Pulmonary artery endothelial cell (primary cell): ENCODE data around the gene MLIP. TPM values are rescaled to one million over a fixed set of nuclear protein-coding genes. Genes with fewer than 3 reads are reported as not detected.
"Not testable (repeated sequence)": the region's sequence is repeated elsewhere in the genome, so short reads cannot be mapped to it uniquely, and the experiment has no call there.

Source experiments
- DNase-seq: peaks from one replicate; pipeline ENCODE4 v3.0.0-alpha.2; 2011; ENCODE audit warnings: low read depth, low spot score
- total RNA-seq: library from RNA; depleted of rRNA; stranded (reverse); fragments of >200 nt; gene quantifications from 2 replicates; pipeline ENCODE4 v1.2.3, GENCODE V29; 2014

Gene MLIP
- total RNA-seq, 1 donor from 2014 or later: 21.7 TPM

DNA sequence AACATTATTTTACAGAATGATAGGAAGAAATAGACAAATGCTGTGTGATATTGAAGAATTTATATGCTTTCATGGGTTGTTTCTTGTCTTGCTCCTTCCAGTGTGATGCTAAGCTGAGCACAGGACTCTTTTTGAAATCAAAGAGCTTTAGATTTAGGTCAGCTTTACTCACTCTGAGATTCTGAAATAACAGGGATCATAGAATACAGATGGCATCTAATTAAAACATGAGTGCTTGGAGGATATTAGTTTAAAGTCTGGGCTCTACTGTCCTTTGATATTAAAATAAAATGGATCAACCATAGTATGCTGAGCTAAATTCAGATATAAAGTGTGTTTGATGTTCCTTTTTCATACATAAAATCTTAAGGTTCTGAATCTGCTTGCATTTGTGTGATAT is 29.6 kb downstream of the MLIP start:
- no peak for DNase-seq

DNA sequence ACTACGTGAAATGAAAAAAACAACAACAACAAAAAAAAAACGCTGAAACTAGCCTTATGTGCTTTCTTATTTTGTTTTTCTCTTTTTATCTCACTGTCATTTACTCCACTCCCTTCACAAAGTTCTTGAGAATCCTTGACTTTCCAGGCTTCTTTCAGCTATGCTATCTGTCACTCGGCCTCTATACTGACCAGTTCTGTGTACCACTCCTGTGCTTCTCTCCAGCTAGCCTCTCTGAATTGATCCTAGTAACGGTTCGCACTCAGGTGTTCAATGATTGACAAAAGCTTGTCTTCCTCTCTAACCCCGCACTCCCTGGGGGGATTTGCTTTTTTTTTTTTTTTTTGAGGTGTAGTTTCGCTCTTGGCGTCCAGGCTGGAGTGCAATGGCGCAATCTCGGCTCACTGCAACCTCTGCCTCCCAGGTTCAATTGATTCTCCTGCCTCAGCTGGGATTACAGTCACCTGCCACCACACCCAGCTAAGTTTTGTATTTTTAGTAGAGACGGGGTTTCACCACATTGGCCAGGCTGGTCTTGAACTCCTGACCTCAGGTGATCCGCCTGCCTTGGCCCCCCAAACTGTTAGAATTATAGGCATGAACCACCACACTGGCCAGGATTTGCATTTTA is 31.8 kb downstream of the MLIP start:
- DNase-seq: no peak

DNA sequence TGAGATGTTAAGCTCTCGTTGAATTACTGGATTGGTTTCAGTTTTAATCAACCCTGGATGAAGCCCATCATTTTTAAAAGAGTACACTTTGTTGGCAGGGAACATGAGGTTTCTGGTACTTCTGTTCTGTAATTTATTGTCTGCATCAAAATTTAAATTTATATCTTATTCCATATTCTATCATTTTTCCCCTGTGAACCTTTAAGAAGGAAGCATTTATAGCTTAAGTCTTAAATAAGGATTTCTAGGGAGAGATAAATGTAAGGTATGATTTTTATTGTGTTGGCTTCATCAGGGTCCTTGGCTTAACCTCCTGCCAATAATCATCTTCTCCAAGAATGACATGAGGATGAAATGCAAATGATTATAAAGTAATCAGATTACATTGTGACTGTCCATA is 40.6 kb downstream of the MLIP start:
- DNase-seq: no peak

DNA sequence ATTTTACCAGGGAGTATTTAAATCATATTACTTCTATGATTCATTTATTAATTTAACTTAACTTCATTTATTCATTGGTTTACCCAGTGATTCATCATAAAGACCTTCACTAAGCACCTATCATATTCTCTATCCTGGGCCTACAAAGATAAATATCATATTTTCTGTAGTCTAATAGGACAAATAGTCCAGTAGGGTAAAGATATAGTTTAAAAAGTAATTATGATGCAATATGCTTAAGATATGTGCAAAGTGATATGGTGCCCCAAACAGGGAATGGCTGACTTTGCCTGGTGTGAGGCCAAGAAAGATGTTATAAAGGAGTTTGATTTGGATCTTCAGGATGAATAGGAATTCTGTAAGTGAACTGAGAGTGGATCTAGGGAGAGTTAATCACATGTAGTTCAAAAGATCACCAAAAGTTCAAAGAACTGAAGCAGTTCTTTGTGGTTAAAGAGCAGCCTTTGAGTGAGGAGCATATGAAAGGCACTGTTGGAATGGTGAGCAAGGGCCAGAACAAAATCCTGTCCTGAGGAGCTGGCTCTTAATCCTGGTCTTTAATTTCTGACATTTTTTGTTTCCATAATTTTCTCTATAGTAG is 45.5 kb downstream of the MLIP start:
- DNase-seq: no peak

DNA sequence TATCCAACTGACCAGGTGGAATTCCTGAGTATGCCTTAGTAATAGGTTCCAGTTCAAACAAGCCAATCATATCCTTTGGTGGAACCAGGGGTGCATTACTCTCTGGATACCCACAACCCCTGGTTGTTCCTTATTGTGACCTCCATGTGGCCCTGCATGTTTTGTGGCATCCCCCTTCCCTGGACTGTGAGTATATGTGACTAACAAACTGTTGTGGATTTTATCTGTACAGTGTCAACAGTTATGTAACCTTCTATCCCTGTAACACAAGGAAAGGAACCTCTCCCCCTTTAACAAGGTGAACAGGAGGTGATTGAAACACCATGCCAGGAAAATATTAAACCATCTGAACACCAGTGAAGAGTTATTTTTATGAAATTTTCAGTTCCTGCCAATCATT is 46.2 kb downstream of the MLIP start:
- no peak for DNase-seq

DNA sequence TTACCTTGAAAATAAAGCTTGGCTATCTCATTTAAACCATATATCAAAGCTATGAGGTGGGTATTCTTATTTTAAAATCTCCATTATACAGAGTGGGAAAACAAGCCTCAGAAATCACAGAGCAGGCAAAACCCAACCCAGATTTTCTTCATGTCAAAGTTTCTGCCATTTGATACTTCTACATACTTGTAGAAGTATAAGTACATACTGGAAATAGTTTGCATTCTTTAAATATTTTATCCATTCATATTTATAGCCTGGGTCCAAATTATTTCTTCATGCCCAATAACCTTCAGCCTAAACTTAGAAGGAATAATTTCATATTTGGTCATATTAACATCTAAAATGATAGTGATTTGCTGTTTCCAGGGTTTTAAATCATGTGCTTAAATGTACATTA is 61.8 kb downstream of the MLIP start:
- DNase-seq: no peak

DNA sequence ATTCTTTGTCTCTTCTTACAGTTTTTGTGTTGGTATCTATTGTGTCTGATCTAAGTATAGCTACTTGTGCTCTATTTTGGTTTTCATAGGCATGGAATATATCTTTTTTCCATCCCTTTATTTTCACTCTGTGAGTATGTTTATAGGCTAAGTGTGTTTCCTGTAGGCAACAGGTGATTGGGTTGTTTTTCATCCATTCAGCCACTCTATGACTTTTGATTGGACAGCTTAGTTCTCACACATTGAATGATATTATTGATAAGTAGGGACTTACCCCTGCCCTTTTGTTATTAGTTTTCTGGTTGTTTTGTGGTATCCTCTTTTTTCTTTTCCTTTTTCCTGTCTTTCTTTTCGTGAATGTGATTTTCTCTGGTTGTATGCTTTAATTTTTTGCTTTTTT is 67.9 kb downstream of the MLIP start:
- DNase-seq: no peak

DNA sequence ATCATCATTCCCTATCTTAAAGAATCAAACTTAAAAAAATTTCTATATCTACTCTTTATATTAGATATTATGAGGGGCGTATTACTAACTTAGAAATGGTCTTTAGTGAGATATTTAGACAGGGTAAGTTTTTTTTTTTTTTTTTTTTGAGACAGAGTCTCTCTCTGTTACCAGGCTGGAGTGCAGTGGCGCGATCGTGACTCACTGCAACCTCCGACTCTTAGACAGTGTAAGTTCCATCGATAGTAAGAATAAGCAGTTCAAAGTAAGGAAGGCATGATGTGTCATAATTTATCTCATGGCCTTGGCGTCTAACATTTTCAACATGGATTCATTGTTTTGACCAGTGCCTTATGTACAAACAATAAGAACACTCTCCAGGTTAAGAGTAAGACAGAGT is 72.4 kb downstream of the MLIP start:
- DNase-seq: no peak

DNA sequence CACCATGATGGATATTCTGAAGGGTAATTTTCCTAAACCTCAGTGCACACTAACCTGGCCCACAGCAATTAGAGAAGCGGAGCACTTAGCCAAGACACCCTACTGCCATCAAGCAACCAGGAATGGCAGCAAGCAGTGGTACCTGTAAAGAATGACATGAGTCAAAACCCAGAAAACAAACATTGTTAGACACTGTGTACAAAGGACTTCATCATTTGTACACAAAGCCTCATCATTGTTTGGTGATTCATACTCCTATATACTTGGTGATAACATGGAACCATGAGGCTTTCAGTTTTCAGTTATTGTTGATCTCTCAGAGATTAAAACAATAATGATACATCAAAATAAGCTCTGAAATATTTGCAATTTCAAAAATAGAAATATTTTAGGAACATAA is 74.6 kb downstream of the MLIP start:
- DNase-seq: no peak

DNA sequence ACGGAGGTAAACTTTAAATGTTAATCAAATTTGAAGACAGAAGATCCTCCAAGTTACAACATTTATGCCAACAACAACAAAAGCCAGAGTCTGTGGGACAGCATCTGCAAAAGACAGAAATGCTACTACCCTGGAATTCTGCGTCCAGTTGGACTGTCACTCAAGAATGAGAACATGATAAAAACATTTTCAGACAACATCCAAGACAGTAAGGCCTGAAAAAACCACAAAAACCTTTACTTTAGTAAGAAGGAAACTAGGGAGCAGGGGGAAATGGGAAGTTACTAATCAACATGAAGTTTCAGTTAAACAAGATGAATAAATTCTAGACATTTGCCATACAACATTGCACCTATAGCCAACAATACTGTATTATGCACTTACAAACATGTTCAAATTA is 77.6 kb downstream of the MLIP start:
- DNase-seq: no peak

DNA sequence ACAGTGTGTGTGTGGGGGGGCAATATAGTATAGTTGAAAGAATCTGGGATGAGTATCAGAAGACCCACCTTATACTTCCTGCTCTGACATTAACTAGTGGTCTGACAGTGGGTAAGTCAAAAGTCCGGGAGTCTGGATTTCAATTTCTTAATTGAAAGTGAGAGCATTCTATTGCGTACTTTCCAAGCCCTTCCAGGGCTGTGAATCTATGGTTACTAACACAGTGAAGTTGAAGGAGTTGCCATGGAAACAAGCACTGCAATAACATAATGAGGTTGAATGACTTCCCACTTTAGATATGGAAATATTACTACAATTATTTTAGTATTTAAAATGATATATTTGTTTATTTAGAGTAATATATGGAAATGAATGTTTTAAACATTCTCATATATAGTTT is 80.2 kb downstream of the MLIP start:
- DNase-seq: peak; percentile 20

DNA sequence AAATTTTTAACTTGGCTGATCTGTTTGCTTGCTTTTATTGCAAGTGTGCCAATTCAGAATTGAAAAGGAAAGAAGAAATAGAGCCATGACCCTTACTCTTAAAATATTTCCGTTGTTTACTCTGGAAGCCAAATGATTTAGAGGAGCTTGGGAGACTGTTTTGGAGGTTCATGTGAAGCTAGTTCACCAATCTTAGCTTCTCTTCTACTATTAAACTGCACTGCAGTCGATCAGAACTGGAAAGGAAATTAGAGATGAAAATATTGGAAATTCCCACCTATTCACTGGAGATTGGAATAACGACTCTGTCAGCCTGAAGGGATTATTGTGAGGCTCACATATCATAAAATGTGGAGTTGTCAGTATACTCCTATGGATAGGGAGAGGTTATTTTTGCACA is 81.8 kb downstream of the MLIP start:
- DNase-seq: no peak

DNA sequence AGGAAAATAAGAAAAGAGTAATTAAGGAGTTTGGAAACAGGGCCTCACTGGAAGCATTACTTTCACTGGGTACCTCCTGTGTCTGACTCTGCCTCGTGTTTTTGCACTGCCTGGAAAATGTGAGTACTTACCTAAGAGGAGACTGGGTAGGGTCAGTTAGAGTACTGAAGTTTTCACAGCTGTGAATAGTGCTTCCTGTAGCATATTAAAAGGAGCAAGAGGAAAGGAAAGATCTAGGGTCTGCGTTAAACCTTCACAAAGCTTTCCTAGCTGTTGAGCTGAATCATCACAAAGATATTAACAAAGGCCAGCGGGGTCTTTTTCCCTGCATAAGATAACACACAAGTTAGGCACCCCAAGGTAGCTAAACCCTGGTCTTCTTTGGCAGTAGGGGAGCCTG is 82.3 kb downstream of the MLIP start:
- DNase-seq: peak; percentile 45

DNA sequence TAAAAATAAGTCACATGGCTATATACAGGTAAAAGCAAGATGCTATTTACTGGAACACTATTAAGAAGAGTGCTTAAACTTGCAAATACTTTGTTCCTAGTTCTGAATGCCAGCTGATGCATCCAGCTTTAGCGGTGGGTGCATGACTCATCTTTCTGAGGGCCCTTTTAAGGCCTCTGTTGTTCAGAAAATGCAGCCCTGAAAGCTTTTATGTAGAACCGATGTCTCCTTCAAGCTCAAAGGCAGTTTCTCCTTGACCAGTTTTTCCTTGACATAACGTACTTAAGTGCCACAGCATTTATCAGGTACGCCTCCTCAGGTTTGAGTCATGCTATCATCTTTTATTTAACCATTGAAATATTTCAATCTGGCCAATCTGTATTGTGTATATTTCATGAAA is 82.8 kb downstream of the MLIP start:
- no peak for DNase-seq

DNA sequence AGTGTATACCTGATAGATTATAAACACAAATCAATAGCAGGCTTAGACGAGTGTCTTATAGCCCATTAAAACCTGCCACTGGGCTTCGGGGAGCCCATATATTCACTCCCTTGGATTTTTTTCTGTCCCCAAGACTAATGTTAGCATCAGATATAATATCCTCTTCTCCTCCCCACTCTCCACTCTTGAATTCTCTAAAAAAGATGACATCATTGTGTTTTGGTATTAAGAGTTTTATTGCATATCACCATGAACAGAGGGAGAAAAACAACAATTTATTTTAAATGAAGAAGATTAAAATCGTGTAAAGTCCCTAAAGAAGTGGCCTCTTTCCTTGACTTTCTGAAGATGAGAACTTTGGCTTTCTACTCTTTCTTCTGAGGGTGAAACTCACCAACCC is 84.4 kb downstream of the MLIP start:
- DNase-seq: no peak

DNA sequence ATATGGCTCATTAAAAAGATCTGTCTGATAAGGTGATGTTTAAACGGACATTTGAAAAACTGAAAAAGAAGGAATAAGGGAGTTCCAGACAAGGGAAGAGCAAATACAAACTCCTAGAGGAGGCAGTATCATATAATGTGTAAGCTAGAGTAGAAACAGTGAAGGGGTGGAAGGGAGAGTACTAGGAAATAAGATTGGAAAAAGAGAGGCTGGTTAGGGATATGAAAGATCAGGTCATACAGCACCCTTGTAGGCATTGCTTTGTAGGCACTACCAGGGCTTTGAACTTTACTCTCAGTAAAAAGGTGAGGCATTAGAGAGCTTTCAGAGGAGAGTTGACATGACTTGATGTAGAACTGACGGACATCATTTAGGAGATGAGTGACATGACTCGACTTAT is 85.7 kb downstream of the MLIP start:
- DNase-seq: no peak

DNA sequence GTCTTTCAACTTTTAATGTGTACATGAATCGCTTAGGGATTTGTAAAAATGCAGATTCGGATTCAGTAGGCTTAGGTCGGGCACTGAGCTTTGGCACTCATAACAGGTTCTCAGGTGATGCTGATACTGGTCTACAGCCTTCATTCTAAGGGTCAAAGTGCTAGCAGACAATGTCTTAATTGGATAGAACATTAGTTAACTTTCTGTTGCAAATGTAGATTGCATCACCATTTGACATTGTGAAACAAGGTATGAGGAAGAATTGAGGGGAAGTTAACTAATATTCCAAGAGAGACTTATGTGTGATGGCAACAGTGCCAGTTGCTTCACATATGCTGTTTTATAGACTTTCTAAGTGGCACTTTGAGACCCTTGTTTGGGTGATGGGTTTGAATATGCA is 86.9 kb downstream of the MLIP start:
- no peak for DNase-seq

DNA sequence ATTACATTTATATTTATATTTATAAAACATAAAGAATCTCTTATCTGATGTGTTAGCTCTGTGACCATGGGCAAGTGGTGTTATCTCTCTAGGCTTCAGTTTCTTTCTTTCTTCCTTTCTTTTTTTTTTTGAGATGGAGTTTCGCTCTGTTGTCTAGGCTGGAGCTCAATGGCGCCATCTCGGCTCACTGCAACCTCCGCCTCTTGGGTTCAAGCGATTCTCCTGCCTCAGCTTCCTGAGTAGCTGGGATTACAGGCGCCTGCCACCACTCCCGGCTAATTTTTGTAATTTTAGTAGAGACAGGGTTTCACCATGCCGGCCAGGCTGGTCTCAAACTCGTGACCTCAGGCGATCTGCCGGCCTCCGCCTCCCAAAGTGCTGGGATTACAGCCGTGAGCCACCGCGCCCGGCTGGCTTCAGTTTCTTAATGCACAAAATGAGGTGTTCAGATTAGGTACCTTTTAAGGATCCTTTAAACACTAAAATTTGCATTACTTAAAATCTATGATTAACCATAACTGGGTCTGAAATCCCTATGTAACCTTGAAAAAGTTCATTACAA is 92.3 kb downstream of the MLIP start:
- not testable (repeated sequence) for DNase-seq

DNA sequence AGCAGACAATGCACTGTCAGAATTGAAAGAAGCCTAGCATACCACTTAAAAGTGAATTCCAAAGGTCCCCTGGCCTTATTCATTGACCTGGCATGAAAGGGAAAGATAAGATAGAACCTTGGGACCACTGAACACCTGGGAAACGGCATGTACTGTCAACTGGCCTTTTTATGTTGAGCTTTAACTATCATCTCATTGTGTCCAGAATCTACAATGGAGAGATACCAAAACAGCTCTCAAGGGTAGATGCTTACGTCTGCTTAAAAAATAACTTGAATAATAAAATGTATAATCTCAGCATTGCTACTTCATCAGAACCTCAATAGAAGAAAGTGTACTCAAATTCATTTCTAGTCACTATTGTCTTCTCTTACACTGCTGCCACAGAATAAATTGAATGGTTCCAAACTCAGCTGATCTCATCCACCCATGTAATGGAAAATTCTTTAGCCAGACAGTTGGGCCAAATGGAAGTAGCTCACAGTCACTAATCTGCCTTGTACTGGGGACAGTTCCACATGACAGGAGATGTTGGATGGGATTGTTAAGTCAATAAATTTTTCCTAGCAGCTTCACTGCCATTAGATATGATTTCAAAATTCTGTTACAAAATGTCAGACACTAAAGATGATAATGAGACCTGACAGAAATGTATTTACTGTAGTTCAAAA is 93.8 kb downstream of the MLIP start:
- DNase-seq: no peak

DNA sequence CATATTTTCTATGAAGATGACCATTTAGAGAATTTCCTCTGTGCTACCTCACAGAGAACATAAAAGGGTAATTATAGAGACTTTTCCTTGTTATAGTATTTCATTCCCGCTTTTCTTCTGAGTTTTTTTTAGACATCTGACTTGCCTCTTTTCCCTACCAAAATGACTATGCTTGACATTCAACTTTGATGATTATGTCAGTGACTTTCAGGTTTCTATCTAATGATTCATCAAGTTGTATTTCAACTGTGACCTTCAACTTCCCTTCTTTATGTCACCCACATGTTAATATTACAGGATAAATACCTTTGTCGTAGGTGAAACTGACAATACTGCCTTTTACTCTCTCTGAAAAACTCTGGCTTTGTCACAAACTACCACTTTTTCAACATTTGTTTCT is 95.3 kb downstream of the MLIP start:
- no peak for DNase-seq

DNA sequence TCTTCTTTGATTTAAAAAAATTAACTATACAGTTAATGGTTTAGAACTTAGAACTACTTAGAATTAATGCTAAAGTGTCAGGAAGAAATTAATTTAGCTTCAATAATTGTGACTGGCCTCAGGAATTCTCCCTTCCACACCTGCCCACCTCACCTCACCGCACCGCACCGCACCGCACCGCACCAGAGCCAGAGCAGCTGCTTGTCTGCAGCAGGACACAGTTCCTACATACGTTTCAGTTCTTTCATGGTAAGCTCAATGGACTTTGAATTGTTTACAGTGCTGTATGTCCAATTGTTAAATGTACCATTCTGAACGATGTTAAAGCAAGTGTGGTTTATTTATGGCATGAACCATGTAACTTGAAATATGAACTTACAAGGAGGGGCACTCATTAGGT is 98.7 kb downstream of the MLIP start:
- not testable (repeated sequence) for DNase-seq

DNA sequence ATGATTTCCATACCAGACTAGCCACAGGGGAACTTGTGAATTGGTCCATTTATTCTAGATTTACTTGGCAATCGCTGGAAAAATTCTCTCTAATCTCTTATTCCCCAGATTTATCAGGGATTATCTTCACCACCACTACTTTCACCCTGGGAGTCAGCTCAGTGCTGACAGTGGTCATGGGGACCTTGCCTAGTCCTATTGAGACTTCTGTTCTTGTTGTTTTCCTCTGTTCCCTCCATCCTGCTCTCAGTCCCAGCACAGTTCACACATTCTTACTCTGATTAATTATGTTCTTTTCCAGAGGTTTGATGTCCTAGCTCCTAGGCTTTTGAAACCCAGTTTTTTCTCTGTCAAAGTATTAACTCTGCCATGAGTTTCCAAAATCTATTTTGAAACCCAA is 103.0 kb downstream of the MLIP start:
- no peak for DNase-seq

DNA sequence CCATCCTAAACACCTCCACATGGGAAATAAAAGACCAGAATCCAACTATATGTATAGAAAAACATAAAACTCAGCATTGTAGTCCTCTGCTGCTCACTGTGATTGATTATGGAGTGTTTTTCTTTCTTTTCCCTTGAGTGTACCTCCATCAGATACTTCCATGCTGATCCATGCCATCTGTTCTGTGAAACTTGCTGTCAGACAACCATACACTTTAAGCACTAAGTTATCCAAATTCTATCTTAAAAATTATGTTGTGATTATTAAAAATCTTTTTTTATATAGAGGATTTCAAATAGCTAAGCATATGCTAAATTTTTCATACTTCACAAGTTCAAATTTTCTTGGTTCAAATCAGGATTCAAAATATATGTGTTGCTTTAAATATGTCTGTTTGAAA is 105.1 kb downstream of the MLIP start:
- no peak for DNase-seq
